Measurements from ENCODE around the gene ERI3. TPM values are rescaled to one million over a fixed set of nuclear protein-coding genes. Genes with fewer than 3 reads are reported as not detected.

The ERI3 gene, protein sequence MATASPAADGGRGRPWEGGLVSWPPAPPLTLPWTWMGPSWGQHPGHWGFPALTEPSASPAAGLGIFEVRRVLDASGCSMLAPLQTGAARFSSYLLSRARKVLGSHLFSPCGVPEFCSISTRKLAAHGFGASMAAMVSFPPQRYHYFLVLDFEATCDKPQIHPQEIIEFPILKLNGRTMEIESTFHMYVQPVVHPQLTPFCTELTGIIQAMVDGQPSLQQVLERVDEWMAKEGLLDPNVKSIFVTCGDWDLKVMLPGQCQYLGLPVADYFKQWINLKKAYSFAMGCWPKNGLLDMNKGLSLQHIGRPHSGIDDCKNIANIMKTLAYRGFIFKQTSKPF
- 61.5 TPM for total RNA-seq

DNA sequence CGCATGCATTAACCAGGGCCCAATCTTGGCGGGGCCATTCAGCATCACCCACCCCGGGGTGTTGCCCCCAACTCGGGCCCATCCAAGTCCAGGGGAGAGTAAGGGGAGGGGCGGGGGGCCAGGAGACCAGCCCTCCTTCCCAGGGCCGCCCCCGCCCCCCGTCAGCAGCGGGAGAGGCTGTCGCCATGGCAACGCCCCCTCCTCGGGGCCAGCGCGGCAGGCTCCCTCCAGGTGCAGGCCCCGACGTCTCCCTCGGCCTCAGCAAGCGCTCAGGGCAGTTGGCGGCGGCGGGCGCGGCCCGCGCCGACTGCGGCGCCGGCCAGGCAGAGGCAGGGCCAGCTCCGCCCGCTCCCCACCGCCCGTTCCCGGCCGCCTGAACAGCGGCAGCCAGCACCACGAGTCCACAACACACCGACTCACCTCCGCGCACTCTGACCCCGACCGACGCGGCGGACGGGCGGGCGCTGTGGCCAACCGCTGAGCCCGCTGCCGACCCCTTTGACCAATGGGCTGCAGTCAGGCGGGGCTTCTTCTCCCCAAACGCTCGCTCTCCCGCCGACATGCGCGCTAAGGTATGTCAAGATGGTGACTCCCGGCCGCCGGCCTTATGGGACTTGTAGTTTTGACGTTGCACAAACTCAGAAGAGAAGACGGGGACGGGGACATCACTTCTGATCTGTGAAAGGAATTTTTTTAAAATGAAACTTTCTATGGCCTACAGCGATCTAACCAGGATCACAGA lies at the start of gene ERI3:
TSS of gene ERI3 (minus strand) at position 418 of the 742 bp plus-strand sequence. CDS start at position 187, 231 bp downstream.

DNA sequence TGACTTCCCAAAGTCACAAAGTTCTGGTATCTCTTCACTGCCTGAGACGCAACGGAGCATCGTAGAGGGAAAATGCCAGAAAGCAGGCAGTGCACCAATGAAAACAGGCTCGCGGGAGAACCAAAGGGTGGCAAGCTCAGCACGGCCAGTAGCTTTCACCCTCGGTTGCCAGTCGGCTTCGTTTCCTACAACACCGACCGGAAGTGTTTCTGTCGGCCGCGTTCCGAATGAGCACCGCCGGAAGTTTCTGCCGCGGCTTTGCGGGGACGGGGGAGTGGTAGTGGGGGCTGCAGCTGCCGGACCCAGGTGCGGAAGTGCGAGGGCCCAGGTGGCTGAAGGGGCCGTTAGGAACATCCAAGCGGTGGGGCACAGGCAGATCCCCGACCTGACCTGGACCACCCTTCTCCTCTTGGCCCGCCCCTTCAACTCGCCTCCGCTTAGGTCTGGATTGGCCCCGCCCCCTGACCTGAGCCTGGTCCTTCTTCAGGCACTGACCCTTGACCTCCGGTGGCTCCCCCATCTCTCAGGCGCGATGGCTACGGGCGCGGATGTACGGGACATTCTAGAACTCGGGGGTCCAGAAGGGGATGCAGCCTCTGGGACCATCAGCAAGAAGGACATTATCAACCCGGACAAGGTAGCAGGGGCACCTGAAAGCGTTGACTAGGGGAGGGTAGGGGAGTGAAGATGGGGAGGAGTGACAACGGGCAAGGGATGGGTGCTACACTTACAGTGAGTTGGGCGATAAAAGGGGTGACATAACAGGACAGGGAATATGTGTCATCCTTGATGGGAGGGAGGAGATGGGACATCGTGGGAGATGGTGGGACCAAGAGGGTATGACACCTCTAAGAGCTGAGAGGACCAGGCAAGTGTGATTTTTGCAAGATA lies 141.6 kb downstream of the ERI3 start, which contains the start of gene DMAP1:
TSS of gene DMAP1 (plus strand) at position 250 of the 891 bp plus-strand sequence. CDS start at position 533, 283 bp downstream.

Small RNA genes lying within 50 kb of the gene (small RNA-seq; reads per million reads assigned to genes)
- not detected for gene AL035417.1 (ENCODE audit: low replicate concordance)
- not detected for gene RNU6-369P (ENCODE audit: low replicate concordance)

Other genes starting within 250 kb of the ERI3 start
- gene KLF17, start 236.4 kb downstream of the ERI3 start, total RNA-seq = not detected
- not detected for gene KLF18, start 213.6 kb downstream of the ERI3 start, total RNA-seq
- 35.3 TPM for gene DMAP1, start 141.8 kb downstream of the ERI3 start, total RNA-seq
- 44.7 TPM for gene RNF220, start 50.0 kb upstream of the ERI3 start, total RNA-seq